Measurements from ENCODE around the gene NEK4. TPM values are rescaled to one million over a fixed set of nuclear protein-coding genes. Genes with fewer than 3 reads are reported as not detected.

NEK4 gene
- total and polyA plus RNA-seq, 10 of the 15 experiments (the other 5 are each of a cell fraction or from before 2014, with no cell fraction given): 7.0 to 29.1 (median 16.4) TPM

DNA sequence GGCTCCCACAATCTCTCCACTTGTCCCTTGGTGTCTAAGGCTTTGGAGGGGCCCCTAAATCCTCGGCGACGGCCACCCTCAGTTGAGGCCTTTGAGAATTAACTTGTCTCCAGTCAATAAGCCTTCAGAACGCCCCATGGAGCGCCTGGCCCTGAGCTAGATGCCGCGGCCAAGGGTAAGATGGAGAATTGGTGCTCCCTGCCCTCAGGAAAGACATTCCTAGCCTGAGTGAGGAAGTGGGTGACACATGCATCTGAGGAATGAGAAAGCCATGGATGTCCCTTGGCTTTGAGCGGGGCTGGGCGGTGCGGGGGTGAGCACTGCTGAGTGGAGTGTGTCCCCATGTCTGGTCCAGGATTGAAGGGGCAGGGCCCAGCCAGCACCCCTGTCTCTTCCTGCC is 46.5 kb upstream of the NEK4 start:
- Histone ChIP-seq H2AFZ (ENCODE audit: control insufficient read depth, low read depth, low read length) (no peak overlapping the region), H3K4me2 (ENCODE audit: control insufficient read depth, insufficient read depth) (no peak overlapping the region), H3K36me3 (ENCODE audit: control insufficient read depth in 2 of 2, insufficient read depth in 2 of 2, low read length in 1 of 2) (no peaks in the 10 kb centered on the region), H3K27ac (ENCODE audit: control insufficient read depth, insufficient read depth) (no peak overlapping the region), H3K4me1 (ENCODE audit: control insufficient read depth, insufficient read depth, low read length) (no peaks in the 10 kb centered on the region), H3K9ac (ENCODE audit: control insufficient read depth, insufficient read depth, low read length) (no peak overlapping the region), H3K79me2 (ENCODE audit: control insufficient read depth, insufficient read depth, low read length) (no peaks in the 10 kb centered on the region), H4K20me1 (ENCODE audit: control insufficient read depth, insufficient read depth) (no peaks in the 10 kb centered on the region), H3K9me3 (replicated peaks; ENCODE audit: control insufficient read depth, insufficient read depth, low read length) (no peaks in the 10 kb centered on the region), H3K27me3 (replicated peaks in 1 of 2; ENCODE audit: control insufficient read depth in 2 of 2, insufficient read depth in 2 of 2, low read length in 1 of 2) (no peaks in the 10 kb centered on the region), H3K4me3 (no peak overlapping the region)
- in situ Hi-C loops (cut with MboI): no loop called here
- ChIA-PET RAD21 (ENCODE audit: unreplicated experiment) (no interaction called here), SMC1A (ENCODE audit: uncharacterized antibody, unreplicated experiment) (no interaction called here), CTCF (no interaction called here), POLR2A (no interaction called here)
- intact Hi-C loops (cut with micrococcal nuclease; ENCODE audit: unreplicated experiment): no loop called here
- FAIRE-seq (no peak), ATAC-seq (no peak), DNase-seq (ENCODE audit: low read depth, low spot score) (no peak)
- BruUV-seq (replicated peaks): no TSS peak
- WGBS (ENCODE audit: insufficient coverage, insufficient replicate concordance, low lambda C conversion rate, missing lambda C conversion rate): 85% methylated on average over 10 of the region's 10 CpGs
- TF ChIP-seq SPI1 (IDR thresholded peaks at IDR 0.05; ENCODE audit: borderline replicate concordance, insufficient read depth, low read depth, low read length) (no peak), SUPT20H (IDR thresholded peaks at IDR 0.05; ENCODE audit: borderline replicate concordance, control insufficient read depth, low read depth, low read length) (no peak), ATF7 (IDR thresholded peaks at IDR 0.05; ENCODE audit: low read depth) (no peak), EZH2 (IDR thresholded peaks at IDR 0.05; ENCODE audit: borderline replicate concordance, control insufficient read depth, low read depth, low read length) (no peak), SMARCA5 (IDR thresholded peaks at IDR 0.05) (no peak), SMC3 (IDR thresholded peaks at IDR 0.05; ENCODE audit: borderline replicate concordance, low read length) (no peak), FOXK2 (IDR thresholded peaks at IDR 0.05) (no peak), LARP7 (IDR thresholded peaks at IDR 0.05) (no peak), BACH1 (IDR thresholded peaks at IDR 0.05; ENCODE audit: borderline replicate concordance) (no peak)
- TF ChIP-seq, protein P1, sequence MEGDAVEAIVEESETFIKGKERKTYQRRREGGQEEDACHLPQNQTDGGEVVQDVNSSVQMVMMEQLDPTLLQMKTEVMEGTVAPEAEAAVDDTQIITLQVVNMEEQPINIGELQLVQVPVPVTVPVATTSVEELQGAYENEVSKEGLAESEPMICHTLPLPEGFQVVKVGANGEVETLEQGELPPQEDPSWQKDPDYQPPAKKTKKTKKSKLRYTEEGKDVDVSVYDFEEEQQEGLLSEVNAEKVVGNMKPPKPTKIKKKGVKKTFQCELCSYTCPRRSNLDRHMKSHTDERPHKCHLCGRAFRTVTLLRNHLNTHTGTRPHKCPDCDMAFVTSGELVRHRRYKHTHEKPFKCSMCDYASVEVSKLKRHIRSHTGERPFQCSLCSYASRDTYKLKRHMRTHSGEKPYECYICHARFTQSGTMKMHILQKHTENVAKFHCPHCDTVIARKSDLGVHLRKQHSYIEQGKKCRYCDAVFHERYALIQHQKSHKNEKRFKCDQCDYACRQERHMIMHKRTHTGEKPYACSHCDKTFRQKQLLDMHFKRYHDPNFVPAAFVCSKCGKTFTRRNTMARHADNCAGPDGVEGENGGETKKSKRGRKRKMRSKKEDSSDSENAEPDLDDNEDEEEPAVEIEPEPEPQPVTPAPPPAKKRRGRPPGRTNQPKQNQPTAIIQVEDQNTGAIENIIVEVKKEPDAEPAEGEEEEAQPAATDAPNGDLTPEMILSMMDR (IDR thresholded peaks at IDR 0.05 in 2 of 3, conservative IDR thresholded peaks at IDR 0.05 in 1 of 3; ENCODE audit: control insufficient read depth in 2 of 3, extremely low read depth in 1 of 3, insufficient read depth in 1 of 3, low read depth in 3 of 3, low read length in 3 of 3): no peak
- TF ChIP-seq, protein P2, sequence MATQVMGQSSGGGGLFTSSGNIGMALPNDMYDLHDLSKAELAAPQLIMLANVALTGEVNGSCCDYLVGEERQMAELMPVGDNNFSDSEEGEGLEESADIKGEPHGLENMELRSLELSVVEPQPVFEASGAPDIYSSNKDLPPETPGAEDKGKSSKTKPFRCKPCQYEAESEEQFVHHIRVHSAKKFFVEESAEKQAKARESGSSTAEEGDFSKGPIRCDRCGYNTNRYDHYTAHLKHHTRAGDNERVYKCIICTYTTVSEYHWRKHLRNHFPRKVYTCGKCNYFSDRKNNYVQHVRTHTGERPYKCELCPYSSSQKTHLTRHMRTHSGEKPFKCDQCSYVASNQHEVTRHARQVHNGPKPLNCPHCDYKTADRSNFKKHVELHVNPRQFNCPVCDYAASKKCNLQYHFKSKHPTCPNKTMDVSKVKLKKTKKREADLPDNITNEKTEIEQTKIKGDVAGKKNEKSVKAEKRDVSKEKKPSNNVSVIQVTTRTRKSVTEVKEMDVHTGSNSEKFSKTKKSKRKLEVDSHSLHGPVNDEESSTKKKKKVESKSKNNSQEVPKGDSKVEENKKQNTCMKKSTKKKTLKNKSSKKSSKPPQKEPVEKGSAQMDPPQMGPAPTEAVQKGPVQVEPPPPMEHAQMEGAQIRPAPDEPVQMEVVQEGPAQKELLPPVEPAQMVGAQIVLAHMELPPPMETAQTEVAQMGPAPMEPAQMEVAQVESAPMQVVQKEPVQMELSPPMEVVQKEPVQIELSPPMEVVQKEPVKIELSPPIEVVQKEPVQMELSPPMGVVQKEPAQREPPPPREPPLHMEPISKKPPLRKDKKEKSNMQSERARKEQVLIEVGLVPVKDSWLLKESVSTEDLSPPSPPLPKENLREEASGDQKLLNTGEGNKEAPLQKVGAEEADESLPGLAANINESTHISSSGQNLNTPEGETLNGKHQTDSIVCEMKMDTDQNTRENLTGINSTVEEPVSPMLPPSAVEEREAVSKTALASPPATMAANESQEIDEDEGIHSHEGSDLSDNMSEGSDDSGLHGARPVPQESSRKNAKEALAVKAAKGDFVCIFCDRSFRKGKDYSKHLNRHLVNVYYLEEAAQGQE (IDR thresholded peaks at IDR 0.05; ENCODE audit: low read depth, low read length): no peak

Data from GM12878 (cell line).